Neutrophil (primary cell): ENCODE results near the gene DNAH11.

Source experiments
- H3K27ac ChIP-seq: fragments of 200-600 bp; sonication (generic); 2 replicates; pipeline ENCODE4 v1.5.1; 2016; ENCODE audit warnings: mild to moderate bottlenecking, moderate library complexity
- H3K27me3 ChIP-seq: fragments of 200-600 bp; sonication (generic); 2 replicates; pipeline ENCODE4 v1.6.0; 2016; ENCODE audit warnings: mild to moderate bottlenecking
- H3K36me3 ChIP-seq: fragments of 200-600 bp; sonication (generic); 2 replicates; pipeline ENCODE4 v1.5.1; 2017
- H3K4me1 ChIP-seq, 2 experiments: fragments of 200-600 bp in 1 of 2; sonication (generic) in 1 of 2; 1 replicate in 1 of 2; 2 replicates in 1 of 2; pipeline versions ENCODE4 v1.5.1 to v1.6.1; 2013 to 2016; ENCODE audit warnings: low read depth in 1 of 2, low read length in 1 of 2, mild to moderate bottlenecking in 1 of 2, moderate library complexity in 1 of 2; ENCODE audit not compliant: control insufficient read depth in 1 of 2, insufficient read depth in 1 of 2
- H3K4me3 ChIP-seq, 2 experiments: fragments of 200-600 bp in 1 of 2; sonication (generic) in 1 of 2; 1 replicate in 1 of 2; 2 replicates in 1 of 2; pipeline ENCODE4 v1.5.1; 2013 to 2016; ENCODE audit warnings: low read depth in 1 of 2, low read length in 1 of 2, mild to moderate bottlenecking in 1 of 2, moderate library complexity in 1 of 2
- H3K9me3 ChIP-seq: fragments of 200-600 bp; sonication (generic); 2 replicates; pipeline ENCODE4 v1.5.1; 2016
- TF ChIP-seq, protein P1 (sequence below): fragments of 200-600 bp; sonication (generic); IDR thresholded peaks from 2 replicates; pipeline ENCODE4 v1.5.1; 2016; ENCODE audit warnings: antibody characterized with exemption

DNAH11 gene

DNA sequence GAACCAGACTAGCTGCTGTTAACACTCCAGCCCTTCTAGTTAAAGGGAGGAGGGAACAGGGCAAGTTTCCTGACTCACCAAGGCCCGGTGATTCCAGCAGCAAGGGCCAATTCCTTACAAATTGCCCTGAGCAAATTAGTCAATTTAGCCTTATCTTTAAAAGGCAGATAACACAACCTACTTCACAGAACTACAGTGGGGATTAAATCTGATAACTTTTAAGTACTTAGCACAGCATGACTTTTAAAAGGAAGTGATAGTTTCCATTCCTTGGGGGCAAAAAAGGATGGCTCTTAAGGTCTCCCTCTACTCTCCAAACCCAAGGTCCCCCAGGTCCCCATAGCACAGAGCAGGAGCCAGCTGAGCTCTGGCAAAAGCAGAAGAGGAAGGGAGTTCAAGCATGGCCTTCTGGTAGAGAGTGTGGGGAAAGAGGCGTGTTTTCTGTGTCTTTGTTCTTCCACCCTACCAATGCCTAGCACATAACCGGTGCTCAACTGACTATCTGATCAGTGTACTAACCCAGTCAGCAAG is 398.8 kb downstream of the DNAH11 start:
- peaks cover 69 to 78% of the 10 kb centered on the region in 2 experiments for H3K4me1 ChIP-seq
- TF ChIP-seq, protein P1, sequence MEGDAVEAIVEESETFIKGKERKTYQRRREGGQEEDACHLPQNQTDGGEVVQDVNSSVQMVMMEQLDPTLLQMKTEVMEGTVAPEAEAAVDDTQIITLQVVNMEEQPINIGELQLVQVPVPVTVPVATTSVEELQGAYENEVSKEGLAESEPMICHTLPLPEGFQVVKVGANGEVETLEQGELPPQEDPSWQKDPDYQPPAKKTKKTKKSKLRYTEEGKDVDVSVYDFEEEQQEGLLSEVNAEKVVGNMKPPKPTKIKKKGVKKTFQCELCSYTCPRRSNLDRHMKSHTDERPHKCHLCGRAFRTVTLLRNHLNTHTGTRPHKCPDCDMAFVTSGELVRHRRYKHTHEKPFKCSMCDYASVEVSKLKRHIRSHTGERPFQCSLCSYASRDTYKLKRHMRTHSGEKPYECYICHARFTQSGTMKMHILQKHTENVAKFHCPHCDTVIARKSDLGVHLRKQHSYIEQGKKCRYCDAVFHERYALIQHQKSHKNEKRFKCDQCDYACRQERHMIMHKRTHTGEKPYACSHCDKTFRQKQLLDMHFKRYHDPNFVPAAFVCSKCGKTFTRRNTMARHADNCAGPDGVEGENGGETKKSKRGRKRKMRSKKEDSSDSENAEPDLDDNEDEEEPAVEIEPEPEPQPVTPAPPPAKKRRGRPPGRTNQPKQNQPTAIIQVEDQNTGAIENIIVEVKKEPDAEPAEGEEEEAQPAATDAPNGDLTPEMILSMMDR = no peak
- no peaks in the 10 kb centered on the region for H3K9me3 ChIP-seq
- H3K36me3 ChIP-seq = no peaks in the 10 kb centered on the region
- peak overlapping the region; percentile 81 for H3K27ac ChIP-seq
- no peaks in the 10 kb centered on the region for H3K27me3 ChIP-seq
- H3K4me3 ChIP-seq = no peak overlapping the region

- Histone ChIP-seq H3K4me3 (no peak overlapping the region), H3K4me1 (peaks cover 77 to 86% of the 10 kb centered on the region in 2 experiments), H3K27ac (peak overlapping the region; percentile 81), H3K9me3 (no peaks in the 10 kb centered on the region), H3K36me3 (no peaks in the 10 kb centered on the region), H3K27me3 (no peaks in the 10 kb centered on the region)
- TF ChIP-seq, protein P1 = no peak
Observed at GRCh38 chr7:21942955-21943354, 400.1 kb downstream of the DNAH11 start.

DNA sequence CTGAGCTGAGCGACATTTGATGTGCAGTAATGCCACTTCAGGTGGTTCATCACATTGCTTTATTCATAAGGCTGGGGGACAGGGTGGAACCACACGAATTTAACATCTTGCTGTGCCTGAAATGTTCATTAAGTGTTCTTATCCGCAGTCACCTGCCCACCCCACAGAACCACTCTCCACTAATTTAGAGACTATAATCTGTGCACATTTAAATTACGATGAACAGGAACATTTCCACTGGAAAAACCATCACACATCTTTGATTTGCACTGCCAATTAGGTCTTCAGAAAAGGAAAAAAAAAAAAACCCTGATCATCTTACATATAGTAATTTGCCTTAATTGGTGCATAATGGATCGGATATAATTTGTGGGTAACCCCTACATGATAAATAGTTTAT is 400.6 kb downstream of the DNAH11 start:
- H3K36me3 ChIP-seq = no peaks in the 10 kb centered on the region
- no peaks in the 10 kb centered on the region for H3K9me3 ChIP-seq
- peak overlapping the region in 1 of 2 experiments; percentile 68 for H3K4me3 ChIP-seq
- no peaks in the 10 kb centered on the region for H3K27me3 ChIP-seq
- H3K27ac ChIP-seq = peak overlapping the region; percentile 81
- TF ChIP-seq, protein P1 = no peak
- peaks cover 78 to 87% of the 10 kb centered on the region in 2 experiments for H3K4me1 ChIP-seq

DNA sequence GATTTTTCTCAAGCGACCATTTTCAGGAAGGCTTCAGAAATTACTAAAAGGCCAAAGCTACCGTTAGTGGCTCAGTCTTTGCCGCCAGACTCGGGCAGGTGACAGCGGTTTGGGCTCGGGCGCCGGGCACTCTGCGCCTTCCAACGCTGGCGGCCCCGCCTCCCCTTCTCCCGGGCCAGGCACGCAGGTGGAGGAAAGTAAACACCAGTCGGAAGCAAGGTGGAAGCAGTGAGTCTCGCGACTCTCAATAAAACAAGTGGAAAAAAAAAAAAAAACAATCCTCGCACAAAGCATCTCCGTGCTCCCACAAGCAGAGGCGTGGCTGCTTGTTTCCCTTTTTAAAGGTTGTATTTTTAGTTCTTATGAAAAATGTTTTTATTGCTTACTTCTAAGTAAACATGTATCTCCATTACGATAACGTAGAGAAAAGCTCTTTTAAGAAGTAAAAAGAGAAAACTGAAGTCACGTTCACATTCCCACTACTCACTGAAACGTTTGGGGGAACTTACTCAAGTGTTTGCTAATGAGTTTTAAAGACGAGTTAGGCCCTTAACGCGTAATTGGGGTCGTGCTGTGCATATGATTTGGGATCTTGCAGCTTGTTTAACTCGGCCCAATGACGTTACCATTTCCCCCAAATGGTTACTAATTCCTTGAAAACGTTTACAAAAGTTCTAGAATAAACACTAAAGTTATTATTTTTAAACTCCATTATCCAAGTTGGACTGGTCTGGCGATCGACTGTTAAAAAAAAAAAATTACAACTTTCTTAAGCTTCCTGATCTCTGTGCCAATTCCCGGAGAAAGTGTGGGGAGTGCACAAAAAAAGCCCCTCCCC is 402.0 kb downstream of the DNAH11 start:
- Histone ChIP-seq H3K27me3 (no peaks in the 10 kb centered on the region), H3K9me3 (no peaks in the 10 kb centered on the region), H3K4me1 (peaks cover 66 to 77% of the 10 kb centered on the region in 2 experiments), H3K4me3 (peak overlapping the region; percentile 68 to 80), H3K36me3 (no peaks in the 10 kb centered on the region), H3K27ac (peak overlapping the region; percentile 81)
- TF ChIP-seq, protein P1 = no peak

DNA sequence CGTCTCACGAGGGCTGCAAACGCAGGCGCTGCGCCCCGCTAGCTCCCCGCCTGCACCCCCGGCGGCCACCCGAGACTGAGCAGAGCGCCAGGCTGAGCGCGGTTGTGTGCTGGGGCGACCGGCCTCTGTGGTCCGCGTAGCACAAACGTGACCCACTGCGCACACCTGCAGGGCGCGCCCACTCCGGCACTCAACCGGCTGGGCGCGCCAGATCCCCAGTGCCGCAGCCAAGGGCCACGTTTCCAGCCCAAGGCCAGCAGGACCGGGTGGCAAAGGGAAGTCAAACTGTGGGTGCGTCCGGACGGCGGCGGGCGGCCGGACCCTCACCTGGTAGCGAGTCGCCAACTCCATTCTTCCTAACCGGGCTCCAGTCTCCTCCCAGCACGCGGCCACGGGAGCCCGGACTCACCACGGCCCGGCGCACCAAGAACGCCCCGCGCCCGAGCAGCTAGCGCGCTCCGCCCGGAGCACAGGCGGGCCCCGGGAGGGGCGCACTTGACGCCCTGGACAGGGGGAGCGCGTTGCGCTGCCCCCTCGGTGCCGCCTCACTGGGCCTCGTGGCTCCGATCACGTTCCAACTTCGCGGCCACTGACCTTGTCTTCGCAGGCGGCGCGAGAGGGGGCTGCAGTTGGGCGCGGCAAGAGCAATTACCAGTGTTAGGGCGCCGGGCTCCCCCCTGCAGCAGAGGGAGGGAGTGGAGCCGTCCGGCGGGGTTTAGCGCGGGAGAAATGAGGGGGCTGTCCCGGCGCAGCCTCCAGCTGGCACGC is 402.8 kb downstream of the DNAH11 start, which contains the start of gene CDCA7L:
TSS of gene CDCA7L (minus strand) at position 446 of the 768 bp plus-strand sequence. CDS start at position 351, 95 bp downstream.
- H3K36me3 ChIP-seq = no peaks in the 10 kb centered on the region
- no peaks in the 10 kb centered on the region for H3K27me3 ChIP-seq
- H3K27ac ChIP-seq = peak within 1 kb of the TSS; percentile 81
- TF ChIP-seq, protein P1 = no peak
- H3K4me1 ChIP-seq = peaks cover 58 to 69% of the 10 kb centered on the region in 2 experiments
- no peaks in the 10 kb centered on the region for H3K9me3 ChIP-seq
- peak within 1 kb of the TSS; percentile 68 to 80 for H3K4me3 ChIP-seq
